ENCODE results near the gene NEU2. TPM values are rescaled to one million over a fixed set of nuclear protein-coding genes. Genes with fewer than 3 reads are reported as not detected.

Gene NEU2
- total RNA-seq, 1 donor from 2014 or later: not detected

- intact Hi-C loops (cut with DNase I): no loop called here
- Histone ChIP-seq H3K9me3 (no peaks in the 10 kb centered on the region), H3K4me1 (no peaks in the 10 kb centered on the region), H3K4me3 (no peak overlapping the region), H3K36me3 (no peaks in the 10 kb centered on the region), H3K27ac (no peak overlapping the region), H3K27me3 (ENCODE audit: low read depth) (peaks cover 4% of the 10 kb centered on the region)
- TF ChIP-seq, protein P1, sequence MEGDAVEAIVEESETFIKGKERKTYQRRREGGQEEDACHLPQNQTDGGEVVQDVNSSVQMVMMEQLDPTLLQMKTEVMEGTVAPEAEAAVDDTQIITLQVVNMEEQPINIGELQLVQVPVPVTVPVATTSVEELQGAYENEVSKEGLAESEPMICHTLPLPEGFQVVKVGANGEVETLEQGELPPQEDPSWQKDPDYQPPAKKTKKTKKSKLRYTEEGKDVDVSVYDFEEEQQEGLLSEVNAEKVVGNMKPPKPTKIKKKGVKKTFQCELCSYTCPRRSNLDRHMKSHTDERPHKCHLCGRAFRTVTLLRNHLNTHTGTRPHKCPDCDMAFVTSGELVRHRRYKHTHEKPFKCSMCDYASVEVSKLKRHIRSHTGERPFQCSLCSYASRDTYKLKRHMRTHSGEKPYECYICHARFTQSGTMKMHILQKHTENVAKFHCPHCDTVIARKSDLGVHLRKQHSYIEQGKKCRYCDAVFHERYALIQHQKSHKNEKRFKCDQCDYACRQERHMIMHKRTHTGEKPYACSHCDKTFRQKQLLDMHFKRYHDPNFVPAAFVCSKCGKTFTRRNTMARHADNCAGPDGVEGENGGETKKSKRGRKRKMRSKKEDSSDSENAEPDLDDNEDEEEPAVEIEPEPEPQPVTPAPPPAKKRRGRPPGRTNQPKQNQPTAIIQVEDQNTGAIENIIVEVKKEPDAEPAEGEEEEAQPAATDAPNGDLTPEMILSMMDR (IDR thresholded peaks at IDR 0.05): no peak
- no peak for ATAC-seq
- DNase-seq: no peak
Measured at GRCh38 chr2:233037078-233037477, 4.6 kb downstream of the NEU2 start.

- Histone ChIP-seq H3K4me3 (no peak overlapping the region), H3K9me3 (no peaks in the 10 kb centered on the region), H3K36me3 (no peaks in the 10 kb centered on the region), H3K27ac (no peak overlapping the region), H3K27me3 (ENCODE audit: low read depth) (peaks cover 4% of the 10 kb centered on the region), H3K4me1 (no peaks in the 10 kb centered on the region)
- intact Hi-C loops (cut with DNase I): no loop called here
- ATAC-seq: no peak
- DNase-seq: no peak
- TF ChIP-seq, protein P1 (IDR thresholded peaks at IDR 0.05): no peak
Measured at GRCh38 chr2:233039212-233039845, 6.9 kb downstream of the NEU2 start.

DNA sequence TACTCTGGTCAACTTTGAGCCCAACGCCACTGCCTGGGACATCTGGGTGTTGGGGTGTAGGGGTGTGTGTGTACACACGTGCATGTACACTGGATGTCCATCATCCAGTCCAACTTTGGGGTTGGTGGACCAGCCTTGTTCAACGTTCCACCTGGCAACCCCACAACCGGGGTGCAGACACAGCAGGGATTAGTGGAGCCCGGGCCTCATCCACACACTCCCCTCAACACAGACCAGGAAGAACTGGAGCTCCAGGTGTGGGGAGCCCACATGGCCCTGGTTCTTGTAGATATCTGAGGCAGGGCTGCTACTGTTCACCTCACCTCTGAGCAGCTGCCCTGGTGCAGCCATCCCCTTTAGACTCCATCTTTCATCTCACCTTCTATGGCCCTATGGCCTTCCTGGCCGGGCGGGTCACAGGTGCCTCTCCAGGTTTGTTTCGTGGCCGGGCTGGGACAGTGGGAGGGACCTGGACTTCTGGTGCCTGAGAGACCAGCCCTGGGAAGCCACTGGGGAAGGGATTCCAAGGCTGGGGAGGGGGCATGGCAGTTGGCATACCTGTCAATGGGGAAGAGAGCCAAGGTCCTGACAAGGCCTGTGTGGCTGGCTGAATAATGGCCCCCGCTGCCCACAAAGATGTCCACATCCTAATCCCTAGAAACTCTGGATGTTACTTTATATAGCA lies 7.5 kb downstream of the NEU2 start:
- H3K27ac ChIP-seq: no peak overlapping the region
- intact Hi-C loops (cut with DNase I): no loop called here
- H3K9me3 ChIP-seq: no peaks in the 10 kb centered on the region
- no peaks in the 10 kb centered on the region for H3K4me1 ChIP-seq
- H3K27me3 ChIP-seq (ENCODE audit: low read depth): peaks cover 4% of the 10 kb centered on the region
- no peak for DNase-seq
- no peak for ATAC-seq
- no peak overlapping the region for H3K4me3 ChIP-seq
- TF ChIP-seq, protein P1 (IDR thresholded peaks at IDR 0.05): no peak
- no peaks in the 10 kb centered on the region for H3K36me3 ChIP-seq

DNA sequence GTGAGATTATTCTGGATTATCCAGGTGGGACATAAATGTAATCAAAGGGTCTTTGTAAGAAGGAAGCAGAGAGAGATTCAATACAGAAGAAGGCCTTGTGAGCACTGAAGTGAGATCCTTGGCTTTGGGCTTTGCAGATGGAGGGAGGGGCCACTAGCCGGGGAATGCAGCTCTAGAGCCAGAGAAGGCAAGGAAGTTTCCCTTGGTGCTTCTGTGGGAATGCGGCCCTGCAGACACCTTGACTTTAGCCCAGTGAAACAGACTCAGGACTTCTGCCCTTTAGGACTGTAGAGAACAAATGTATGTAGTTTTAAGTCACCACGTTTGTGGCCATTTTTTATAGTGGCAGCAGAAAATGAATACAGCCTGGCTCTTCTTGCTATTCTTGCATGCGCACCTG lies 8.1 kb downstream of the NEU2 start:
- Histone ChIP-seq H3K27me3 (ENCODE audit: low read depth) (peaks cover 4% of the 10 kb centered on the region), H3K9me3 (no peaks in the 10 kb centered on the region), H3K4me3 (no peak overlapping the region), H3K4me1 (no peaks in the 10 kb centered on the region), H3K27ac (no peak overlapping the region), H3K36me3 (no peaks in the 10 kb centered on the region)
- ATAC-seq (no peak), DNase-seq (no peak)
- intact Hi-C loops (cut with DNase I): no loop called here
- TF ChIP-seq, protein P1 (IDR thresholded peaks at IDR 0.05): no peak

- intact Hi-C loops (cut with DNase I): no loop called here
- TF ChIP-seq, protein P1 (IDR thresholded peaks at IDR 0.05): no peak
- Histone ChIP-seq H3K4me3 (no peak overlapping the region), H3K36me3 (no peaks in the 10 kb centered on the region), H3K27me3 (ENCODE audit: low read depth) (peaks cover 4% of the 10 kb centered on the region), H3K27ac (no peak overlapping the region), H3K9me3 (no peaks in the 10 kb centered on the region), H3K4me1 (no peaks in the 10 kb centered on the region)
- DNase-seq: no peak
- no peak for ATAC-seq
Measured at GRCh38 chr2:233041722-233042323, 9.4 kb downstream of the NEU2 start.
